Measurements from ENCODE around the gene EEF1G.
"Not testable (repeated sequence)": the region's sequence is repeated elsewhere in the genome, so short reads cannot be mapped to it uniquely, and the experiment has no call there.

EEF1G gene

GRCh38 chr11:62555464-62556107, 18.1 kb downstream of the EEF1G start:
- peak in 1 of 2 donors; percentile 41 for DNase-seq (ENCODE audit: low read depth in 2 of 2)

- DNase-seq (ENCODE audit: low read depth in 2 of 2) = no peak
These were observed 19.1 kb downstream of the EEF1G start for GRCh38 chr11:62554387-62555167.

- DNase-seq (ENCODE audit: low read depth in 2 of 2) = no peak
These were observed 19.8 kb downstream of the EEF1G start for GRCh38 chr11:62553839-62554361.

- peak in 1 of 2 donors; percentile 43 for DNase-seq (ENCODE audit: low read depth in 2 of 2)
These were observed 20.4 kb downstream of the EEF1G start for GRCh38 chr11:62553080-62553838.

- no peak for DNase-seq (ENCODE audit: low read depth in 2 of 2)
These were observed 21.1 kb downstream of the EEF1G start for GRCh38 chr11:62552485-62553079.

- not testable (repeated sequence) for DNase-seq (ENCODE audit: low read depth in 2 of 2)
These were observed 23.2 kb downstream of the EEF1G start for GRCh38 chr11:62550478-62550877.

- DNase-seq (ENCODE audit: low read depth in 2 of 2) = no peak
These were observed 25.0 kb downstream of the EEF1G start for GRCh38 chr11:62548545-62549335.

GRCh38 chr11:62547691-62548281, 25.9 kb downstream of the EEF1G start:
- no peak for DNase-seq (ENCODE audit: low read depth in 2 of 2)

- DNase-seq (ENCODE audit: low read depth in 2 of 2) = no peak
These were observed 26.6 kb downstream of the EEF1G start for GRCh38 chr11:62546929-62547625.

- DNase-seq (ENCODE audit: low read depth in 2 of 2) = peak; percentile 60 to 68
These were observed 27.3 kb downstream of the EEF1G start, which contains the start of gene AHNAK for GRCh38 chr11:62546244-62546928. AHNAK (minus strand) TSS chr11:62546806; CDS start chr11:62536098, 10,708 bp downstream.

GRCh38 chr11:62545437-62546243, 28.1 kb downstream of the EEF1G start:
- DNase-seq (ENCODE audit: low read depth in 2 of 2) = peak in 1 of 2 donors; percentile 61

GRCh38 chr11:62544581-62545436, 28.9 kb downstream of the EEF1G start:
- no peak for DNase-seq (ENCODE audit: low read depth in 2 of 2)

GRCh38 chr11:62543680-62544444, 29.8 kb downstream of the EEF1G start:
- no peak for DNase-seq (ENCODE audit: low read depth in 2 of 2)

GRCh38 chr11:62542750-62543567, 30.7 kb downstream of the EEF1G start:
- DNase-seq (ENCODE audit: low read depth in 2 of 2) = peak; percentile 71 to 72

- DNase-seq (ENCODE audit: low read depth in 2 of 2) = no peak
These were observed 31.5 kb downstream of the EEF1G start for GRCh38 chr11:62542111-62542745.
